H9 (cell line): Measurements from ENCODE around the gene TRA2B. TPM values are rescaled to one million over a fixed set of nuclear protein-coding genes. Genes with fewer than 3 reads are reported as not detected.

ENCODE experiments used
- DNase-seq: peaks from one replicate; pipeline ENCODE4 v3.0.0-alpha.2; 2017
- H2AFZ ChIP-seq: one replicate; pipeline ENCODE4 v1.6.1; 2013; ENCODE audit warnings: mild to moderate bottlenecking, low read length, control low read depth, moderate library complexity
- H2AK5ac ChIP-seq: 2 replicates; pipeline ENCODE4 v1.6.1; 2013; ENCODE audit warnings: low read length, control low read depth, mixed read lengths; ENCODE audit not compliant: insufficient read length
- H2BK120ac ChIP-seq: one replicate; pipeline ENCODE4 v1.6.1; 2013; ENCODE audit warnings: low read depth, mild to moderate bottlenecking, low read length, control low read depth, inconsistent platforms; ENCODE audit not compliant: poor library complexity, severe bottlenecking
- H2BK12ac ChIP-seq: 2 replicates; pipeline ENCODE4 v1.6.1; 2013; ENCODE audit warnings: low read length, control low read depth, mixed read lengths, low read depth; ENCODE audit not compliant: insufficient read length
- H2BK15ac ChIP-seq: 2 replicates; pipeline ENCODE4 v1.6.1; 2013; ENCODE audit warnings: low read depth, low read length, control low read depth
- H2BK20ac ChIP-seq: one replicate; pipeline ENCODE4 v1.6.1; 2013; ENCODE audit warnings: low read depth, mild to moderate bottlenecking, low read length, control low read depth, inconsistent platforms; ENCODE audit not compliant: poor library complexity, severe bottlenecking
- H2BK5ac ChIP-seq: 2 replicates; pipeline ENCODE4 v1.6.1; 2013; ENCODE audit warnings: low read length, control low read depth, mixed read lengths; ENCODE audit not compliant: insufficient read length
- H3K14ac ChIP-seq: 2 replicates; pipeline ENCODE4 v1.6.1; 2013; ENCODE audit warnings: low read length, control low read depth; ENCODE audit not compliant: insufficient read depth
- H3K18ac ChIP-seq: 2 replicates; pipeline ENCODE4 v1.6.1; 2013; ENCODE audit warnings: low read depth, mild to moderate bottlenecking, mixed read lengths, low read length, control low read depth; ENCODE audit not compliant: insufficient read length
- H3K23ac ChIP-seq: 2 replicates; pipeline ENCODE4 v1.6.1; 2013; ENCODE audit warnings: low read length, control low read depth, mixed read lengths, low read depth; ENCODE audit not compliant: insufficient read length
- H3K23me2 ChIP-seq: 2 replicates; pipeline ENCODE4 v1.6.1; 2013; ENCODE audit warnings: low read depth, mild to moderate bottlenecking, mixed read lengths, low read length, control low read depth; ENCODE audit not compliant: insufficient read length, poor library complexity, severe bottlenecking
- H3K27ac ChIP-seq: 2 replicates; pipeline ENCODE4 v1.5.1; 2013; ENCODE audit warnings: low read length, control low read depth, mixed read lengths, low read depth; ENCODE audit not compliant: insufficient read length
- H3K27me3 ChIP-seq: 2 replicates; pipeline ENCODE4 v1.6.1; 2013; ENCODE audit warnings: low read length, control low read depth, inconsistent platforms; ENCODE audit not compliant: insufficient read depth
- H3K4ac ChIP-seq: 2 replicates; pipeline ENCODE4 v1.6.1; 2013; ENCODE audit warnings: low read depth, mild to moderate bottlenecking, control low read depth, inconsistent platforms, low read length, moderate library complexity
- H3K4me1 ChIP-seq: 2 replicates; pipeline ENCODE4 v1.6.1; 2013; ENCODE audit warnings: low read length, control low read depth, inconsistent platforms; ENCODE audit not compliant: insufficient read depth
- H3K4me2 ChIP-seq: 2 replicates; pipeline ENCODE4 v1.6.1; 2013; ENCODE audit warnings: low read length, control low read depth, mixed read lengths; ENCODE audit not compliant: insufficient read length, insufficient read depth
- H3K56ac ChIP-seq: 2 replicates; pipeline ENCODE4 v1.6.1; 2013; ENCODE audit warnings: low read depth, mild to moderate bottlenecking, mixed read lengths, low read length, control low read depth; ENCODE audit not compliant: insufficient read length
- H3K79me1 ChIP-seq: 2 replicates; pipeline ENCODE4 v1.6.1; 2013; ENCODE audit warnings: low read depth, mild to moderate bottlenecking, moderate library complexity, low read length, control low read depth, inconsistent platforms; ENCODE audit not compliant: insufficient read depth, poor library complexity, severe bottlenecking
- H3K79me2 ChIP-seq: 2 replicates; pipeline ENCODE4 v1.6.1; 2013; ENCODE audit warnings: low read length, control low read depth, inconsistent platforms; ENCODE audit not compliant: insufficient read depth
- H3K9ac ChIP-seq: 2 replicates; pipeline ENCODE4 v1.6.1; 2013; ENCODE audit warnings: low read length, control low read depth, mixed read lengths; ENCODE audit not compliant: insufficient read length; ENCODE audit errors: extremely low read depth
- H3K9me3 ChIP-seq: one replicate; pipeline ENCODE4 v1.6.1; 2013; ENCODE audit warnings: low read depth, low read length, inconsistent platforms; ENCODE audit not compliant: control insufficient read depth
- H3T11ph ChIP-seq: one replicate; pipeline ENCODE4 v1.6.1; 2013; ENCODE audit warnings: mild to moderate bottlenecking, low read length, control low read depth, inconsistent platforms
- H4K20me1 ChIP-seq: one replicate; pipeline ENCODE4 v1.6.1; 2013; ENCODE audit not compliant: control insufficient read depth, insufficient read length, insufficient read depth
- H4K5ac ChIP-seq: 2 replicates; pipeline ENCODE4 v1.6.1; 2013; ENCODE audit warnings: low read depth, mild to moderate bottlenecking, mixed read lengths, low read length, control low read depth; ENCODE audit not compliant: insufficient read length
- H4K8ac ChIP-seq: replicated peaks from 2 replicates; pipeline ENCODE4 v1.6.1; 2013; ENCODE audit warnings: low read length, control low read depth, mixed read lengths, low read depth; ENCODE audit not compliant: insufficient read length
- H4K91ac ChIP-seq: 2 replicates; pipeline ENCODE4 v1.6.1; 2013; ENCODE audit warnings: low read depth, mild to moderate bottlenecking, moderate library complexity, mixed read lengths, low read length, control low read depth; ENCODE audit not compliant: insufficient read length
- H3K27ac Mint-ChIP-seq, 3 experiments: 2 replicates in 2 of 3; 3 replicates in 1 of 3; pipeline ENCODE4 v1.8.0; 2020 to 2021; ENCODE audit warnings: mixed read lengths in 3 of 3, mild to moderate bottlenecking in 1 of 3, moderate library complexity in 1 of 3
- H3K27me3 Mint-ChIP-seq: 2 replicates; pipeline ENCODE4 v1.8.0; 2021; ENCODE audit warnings: low read depth, mild to moderate bottlenecking, moderate library complexity, mixed read lengths
- H3K36me3 Mint-ChIP-seq, 3 experiments: 2 replicates in 2 of 3; 3 replicates in 1 of 3; pipeline ENCODE4 v1.8.0; 2020 to 2021; ENCODE audit warnings: low read depth in 3 of 3, mixed read lengths in 3 of 3; ENCODE audit not compliant: insufficient read depth in 1 of 3
- H3K4me1 Mint-ChIP-seq, 2 experiments: 2 replicates each; pipeline ENCODE4 v1.8.0; 2020; ENCODE audit warnings: mixed read lengths in 2 of 2
- H3K4me3 Mint-ChIP-seq, 2 experiments: 2 replicates in 1 of 2; 3 replicates in 1 of 2; pipeline ENCODE4 v1.8.0; 2020 to 2021; ENCODE audit warnings: mild to moderate bottlenecking in 2 of 2, mixed read lengths in 2 of 2, moderate library complexity in 1 of 2
- H3K9me3 Mint-ChIP-seq, 2 experiments: 2 replicates in 1 of 2; 3 replicates in 1 of 2; pipeline ENCODE4 v1.8.0; 2020; ENCODE audit warnings: mild to moderate bottlenecking in 2 of 2, mixed read lengths in 2 of 2, moderate library complexity in 1 of 2
- CTCF ChIP-seq: fragments of 200-600 bp; sonication (generic); conservative IDR thresholded peaks from 3 replicates; pipeline ENCODE4 v1.8.0; 2021; ENCODE audit warnings: antibody characterized with exemption, mild to moderate bottlenecking
- WGBS: extraction: QIAGEN DNeasy Blood & Tissue Kit; methylation state at CpG from one replicate; pipeline ENCODE4 v1.1.7; 2013; ENCODE audit warnings: missing lambda C conversion rate, low lambda C conversion rate, mixed read lengths; ENCODE audit not compliant: insufficient read length; ENCODE audit errors: extremely low coverage; 5-methylcytosine and 5-hydroxymethylcytosine counted together
- total RNA-seq: library from RNA; stranded (reverse); gene quantifications from 2 replicates; pipeline ENCODE4 v1.2.1, GENCODE V29; 2021

Gene TRA2B
- total RNA-seq, 1 experiment from 2014 or later: 344 TPM

DNA sequence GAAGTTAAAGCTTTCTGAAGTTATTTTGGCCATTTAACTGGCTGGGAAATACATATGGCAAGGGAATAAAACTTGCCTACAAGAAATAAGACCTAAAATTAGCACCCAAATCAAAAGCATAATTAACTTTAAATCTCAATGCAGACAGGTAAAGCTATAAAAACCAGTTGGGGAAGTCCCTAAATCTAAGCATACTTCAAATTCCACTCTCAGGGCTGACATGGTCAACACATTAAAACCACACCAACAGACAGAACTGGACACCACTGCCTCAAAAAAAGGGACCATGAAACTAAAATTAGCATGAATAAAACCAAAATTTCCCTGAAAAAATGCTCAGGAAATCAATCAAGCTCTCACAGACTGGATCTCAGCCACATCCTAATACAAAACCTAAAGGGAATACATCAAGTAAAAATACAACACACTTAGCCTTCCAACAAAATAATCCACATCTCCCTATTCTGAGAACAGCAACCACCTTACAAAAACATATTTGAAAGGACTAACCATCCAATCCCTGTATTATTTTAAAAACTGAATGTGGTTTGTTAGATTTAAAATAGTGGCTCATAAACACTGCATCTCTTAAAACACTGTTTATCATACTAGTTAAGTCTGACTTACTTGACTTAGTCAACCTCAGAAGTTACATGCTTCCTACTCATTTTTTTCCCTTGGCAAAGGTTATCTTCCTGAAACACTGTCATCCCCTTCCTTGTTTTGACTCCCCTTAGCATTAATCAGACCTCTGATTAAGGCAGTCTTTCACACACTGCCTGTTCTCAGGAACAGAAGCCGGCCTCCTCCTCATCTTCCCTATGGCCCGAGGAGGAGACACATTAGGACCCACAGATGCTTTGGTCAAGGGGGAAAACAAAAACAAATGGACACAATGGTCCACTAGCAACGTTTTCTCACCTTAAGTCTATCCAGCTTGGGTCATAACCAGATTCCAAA lies 8.3 kb downstream of the TRA2B start:
- H3K4ac ChIP-seq: no peak overlapping the region
- no peak overlapping the region for H2BK15ac ChIP-seq
- no peak overlapping the region for H2BK20ac ChIP-seq
- Mint-ChIP-seq H3K27me3 (no peaks in the 10 kb centered on the region), H3K4me1 (peaks cover 84 to 85% of the 10 kb centered on the region in 2 experiments), H3K4me3 (peak overlapping the region; percentile 69 to 100), H3K27ac (peak overlapping the region in 2 of 3 experiments; percentile 86 to 90; a peak in 4 of 7 replicates), H3K9me3 (no peaks in the 10 kb centered on the region), H3K36me3 (peaks cover 57 to 85% (median 81%) of the 10 kb centered on the region in 3 experiments)
- no peak overlapping the region for H4K8ac ChIP-seq
- no peak overlapping the region for H3T11ph ChIP-seq
- H3K27me3 ChIP-seq: no peaks in the 10 kb centered on the region
- H3K56ac ChIP-seq: no peak overlapping the region
- no peak overlapping the region for H3K27ac ChIP-seq
- no peak overlapping the region for H3K23ac ChIP-seq
- H3K79me1 ChIP-seq: no peaks in the 10 kb centered on the region
- TF ChIP-seq CTCF: no peak
- H3K14ac ChIP-seq: no peak overlapping the region
- H3K18ac ChIP-seq: no peak overlapping the region
- no peak overlapping the region for H2BK5ac ChIP-seq
- H2BK120ac ChIP-seq: no peak overlapping the region
- no peaks in the 10 kb centered on the region for H3K9me3 ChIP-seq
- peak overlapping the region; percentile 43 for H3K4me2 ChIP-seq
- no peak overlapping the region for H2BK12ac ChIP-seq
- no peak for DNase-seq
- H2AK5ac ChIP-seq: no peak overlapping the region
- H3K4me1 ChIP-seq: peaks cover 13% of the 10 kb centered on the region
- no peak overlapping the region for H4K5ac ChIP-seq
- H3K79me2 ChIP-seq: peaks cover 93% of the 10 kb centered on the region
- H2AFZ ChIP-seq: no peak overlapping the region
- no CpG with 5 or more reads among the region's 3 CpGs for WGBS
- no peak overlapping the region for H3K9ac ChIP-seq
- H4K20me1 ChIP-seq: no peaks in the 10 kb centered on the region
- H4K91ac ChIP-seq: no peak overlapping the region
- H3K23me2 ChIP-seq: peaks cover 4% of the 10 kb centered on the region
